K562 treated with DMSO at 1 percent for 12 hours (cell line): Measurements from ENCODE around the gene KRT85. TPM values are rescaled to one million over a fixed set of nuclear protein-coding genes. Genes with fewer than 3 reads are reported as not detected.

ENCODE experiments used
- total RNA-seq: library from RNA; unstranded; fragments of 300-600 nt; gene quantifications from 2 replicates; pipeline ENCODE4 v1.2.3, GENCODE V29; 2022; ENCODE audit not compliant: insufficient read depth

KRT85 gene
- total RNA-seq = not detected in 2 replicates

GRCh38 chr12:52366738-52367485 lies at the start of gene KRT85:
Gene KRT85 (minus strand): TSS chr12:52367481. CDS start chr12:52367405, 76 bp downstream.

DNA sequence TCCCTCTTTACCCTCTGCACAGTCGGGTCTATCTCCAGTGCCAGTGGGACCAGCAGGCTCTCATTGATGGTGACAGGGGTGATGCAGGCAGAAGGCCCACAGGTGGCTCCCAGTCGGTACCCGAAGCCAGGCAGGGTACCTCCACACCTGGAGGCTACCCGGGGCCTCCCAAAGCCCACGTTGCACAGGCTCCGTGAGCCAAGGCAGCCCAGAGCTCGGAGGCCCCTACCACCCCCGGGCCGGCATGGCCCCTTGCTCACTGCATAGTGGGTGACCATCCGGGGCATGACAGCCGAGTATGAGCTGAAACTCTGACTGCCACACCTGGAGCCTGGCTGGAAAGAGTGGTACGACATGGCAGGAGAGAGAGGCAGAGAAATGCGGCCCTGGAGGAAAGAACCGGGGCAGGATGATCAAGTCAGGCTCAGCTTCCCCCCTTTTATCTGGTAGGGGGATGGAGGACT lies 38.7 kb upstream of the KRT85 start, which contains the start of gene KRT82:
Gene KRT82 (minus strand): TSS at position 414 of the 464 bp plus-strand sequence. CDS start 58 bp downstream, at position 356.

GRCh38 chr12:52385226-52385702 lies 18.0 kb upstream of the KRT85 start, which contains the start of gene KRT84:
Gene KRT84 (minus strand): TSS chr12:52385652. CDS start chr12:52385585, 67 bp downstream.

DNA sequence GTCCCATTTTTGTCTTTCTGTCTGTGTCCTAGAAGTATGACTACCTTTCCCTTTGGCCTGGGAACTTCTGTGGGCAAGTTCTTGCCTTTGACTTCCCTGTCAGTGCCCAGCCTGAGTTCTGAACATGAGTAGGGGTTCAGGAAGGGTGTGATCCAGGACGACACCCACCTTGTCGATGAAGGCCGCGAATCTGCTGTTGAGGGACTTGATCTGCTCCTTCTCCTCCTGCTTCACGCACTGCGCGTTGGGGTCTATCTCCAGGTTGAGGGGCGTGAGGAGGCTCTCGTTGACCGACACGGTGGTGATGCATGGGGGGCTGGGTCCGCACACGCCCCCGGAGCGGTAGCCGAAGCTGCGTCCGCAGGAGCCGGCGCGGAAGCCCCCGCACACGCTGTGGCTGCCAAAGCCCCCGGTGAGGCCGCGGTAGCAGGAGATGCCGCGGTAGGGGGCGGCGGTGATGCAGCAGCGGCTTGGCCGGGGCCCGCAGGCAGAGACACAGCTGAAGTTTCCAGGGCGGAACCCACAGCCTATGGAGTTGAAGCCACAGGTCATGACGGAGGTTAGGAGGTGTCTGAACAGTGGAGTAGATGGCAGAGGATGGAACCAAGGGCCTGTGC lies 46.4 kb downstream of the KRT85 start, which contains the start of gene KRT83:
Gene KRT83 (minus strand): TSS at position 615 of the 617 bp plus-strand sequence. CDS start 63 bp downstream, at position 552.

Other genes starting within 250 kb of the KRT85 start
- gene KRT80, start 175.5 kb downstream of the KRT85 start, total RNA-seq = not detected in 2 replicates
- not detected in 2 replicates for gene KRT7, start 134.2 kb downstream of the KRT85 start, total RNA-seq
- gene KRT86, start 92.8 kb downstream of the KRT85 start, total RNA-seq = not detected in 2 replicates
- 0.33 TPM in 1 of 2 replicates, not detected in the other for gene KRT81, start 75.9 kb downstream of the KRT85 start, total RNA-seq
- gene KRT83, start 46.1 kb downstream of the KRT85 start, total RNA-seq = not detected in 2 replicates
- not detected in 2 replicates for gene KRT84, start 18.2 kb upstream of the KRT85 start, total RNA-seq
- not detected in 2 replicates for gene KRT82, start 38.9 kb upstream of the KRT85 start, total RNA-seq
- gene KRT75, start 66.9 kb upstream of the KRT85 start, total RNA-seq = not detected in 2 replicates
- not detected in 2 replicates for gene KRT6B, start 84.7 kb upstream of the KRT85 start, total RNA-seq
- gene KRT6C, start 106.3 kb upstream of the KRT85 start, total RNA-seq = not detected in 2 replicates
- gene KRT6A, start 125.8 kb upstream of the KRT85 start, total RNA-seq = not detected in 2 replicates
- gene KRT5, start 152.9 kb upstream of the KRT85 start, total RNA-seq = not detected in 2 replicates
- not detected in 2 replicates for gene KRT71, start 185.7 kb upstream of the KRT85 start, total RNA-seq
- not detected in 2 replicates for gene KRT74, start 206.4 kb upstream of the KRT85 start, total RNA-seq
- not detected in 2 replicates for gene KRT72, start 234.0 kb upstream of the KRT85 start, total RNA-seq